Esophagus (tissue), 2 donors: ENCODE results near the gene BPIFB1. TPM values are rescaled to one million over a fixed set of nuclear protein-coding genes. Genes with fewer than 3 reads are reported as not detected.

Source experiments
- H3K27ac ChIP-seq, 2 donors: one replicate each; pipeline ENCODE4 v1.5.1; 2013; ENCODE audit warnings: low read depth in 2 of 2, mild to moderate bottlenecking in 2 of 2, inconsistent platforms in 1 of 2, low read length in 1 of 2, moderate library complexity in 1 of 2
- H3K27me3 ChIP-seq, 2 donors: one replicate each; pipeline ENCODE4 v1.6.1; 2013; ENCODE audit warnings: low read length in 2 of 2, control low read depth in 1 of 2, mild to moderate bottlenecking in 1 of 2; ENCODE audit not compliant: insufficient read depth in 2 of 2, control insufficient read depth in 1 of 2
- H3K36me3 ChIP-seq, 2 donors: one replicate each; pipeline ENCODE4 v1.6.1; 2013; ENCODE audit warnings: low read length in 1 of 2; ENCODE audit not compliant: control insufficient read depth in 2 of 2, insufficient read depth in 2 of 2
- H3K4me1 ChIP-seq, 2 donors: one replicate each; pipeline ENCODE4 v1.6.1; 2013; ENCODE audit warnings: low read length in 1 of 2; ENCODE audit not compliant: control insufficient read depth in 2 of 2, insufficient read depth in 2 of 2
- H3K4me3 ChIP-seq, 2 donors: one replicate each; pipeline ENCODE4 v1.5.1; 2013; ENCODE audit warnings: low read length in 2 of 2, mild to moderate bottlenecking in 2 of 2, low read depth in 1 of 2, moderate library complexity in 1 of 2
- H3K9me3 ChIP-seq, 2 donors: one replicate each; pipeline ENCODE4 v1.6.1; 2013; ENCODE audit warnings: mild to moderate bottlenecking in 2 of 2, low read depth in 1 of 2, low read length in 1 of 2, moderate library complexity in 1 of 2; ENCODE audit not compliant: control insufficient read depth in 2 of 2, insufficient read depth in 1 of 2
- WGBS, 2 donors: extraction: QIAGEN DNeasy Blood & Tissue Kit; methylation state at CpG; one replicate each; pipeline ENCODE4 v1.1.7; 2013; 5-methylcytosine and 5-hydroxymethylcytosine counted together
- polyA plus RNA-seq, 2 donors: library from polyadenylated mRNA; stranded (reverse); fragments of 200-250 nt; gene quantifications; one replicate each; pipeline ENCODE4 v1.2.3, GENCODE V29; 2013
- donor health status: healthy with polysubstance abuse.
- donor health status: Bipolar disorder and iron deficiency.

Gene BPIFB1
- polyA plus RNA-seq, 2 donors = 0.77 to 1.4 TPM

DNA sequence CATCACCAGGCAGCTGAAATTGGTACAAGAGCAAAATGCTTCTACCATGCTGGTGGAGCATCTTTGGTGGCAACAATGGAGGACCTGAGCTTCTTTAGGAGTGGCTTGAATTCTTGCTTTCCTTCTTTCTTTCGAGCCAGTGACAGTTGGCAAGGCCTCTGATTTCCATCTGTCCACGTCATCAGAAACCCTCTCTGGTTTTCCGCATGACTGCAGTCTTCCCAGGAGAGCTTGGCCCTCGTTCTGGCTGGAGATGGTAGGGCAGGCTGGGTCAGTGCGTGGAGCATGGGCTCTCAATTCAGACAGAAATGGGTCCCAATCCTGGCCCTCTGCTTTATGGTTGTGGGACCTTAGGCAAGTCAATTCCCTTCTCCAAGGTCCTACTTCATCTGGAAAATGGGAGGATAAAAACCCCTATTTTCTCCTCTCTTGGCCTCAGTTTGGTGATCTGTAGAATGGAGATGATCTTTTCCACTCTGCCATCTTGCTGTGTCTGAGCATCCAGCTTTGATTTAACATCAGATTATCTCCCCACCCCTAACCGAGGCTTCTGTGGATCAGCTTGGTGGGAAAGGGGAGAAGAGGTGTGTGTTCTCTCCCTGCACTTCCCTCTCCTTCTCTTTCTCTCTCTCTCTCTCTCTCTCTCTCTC lies 3.6 kb upstream of the BPIFB1 start:
- no peak overlapping the region for H3K27ac ChIP-seq
- WGBS, 2 donors = 55 to 70% methylated on average over 6 of the region's 6 CpGs
- H3K27me3 ChIP-seq = peaks cover 0 to 4% of the 10 kb centered on the region in 2 donors

DNA sequence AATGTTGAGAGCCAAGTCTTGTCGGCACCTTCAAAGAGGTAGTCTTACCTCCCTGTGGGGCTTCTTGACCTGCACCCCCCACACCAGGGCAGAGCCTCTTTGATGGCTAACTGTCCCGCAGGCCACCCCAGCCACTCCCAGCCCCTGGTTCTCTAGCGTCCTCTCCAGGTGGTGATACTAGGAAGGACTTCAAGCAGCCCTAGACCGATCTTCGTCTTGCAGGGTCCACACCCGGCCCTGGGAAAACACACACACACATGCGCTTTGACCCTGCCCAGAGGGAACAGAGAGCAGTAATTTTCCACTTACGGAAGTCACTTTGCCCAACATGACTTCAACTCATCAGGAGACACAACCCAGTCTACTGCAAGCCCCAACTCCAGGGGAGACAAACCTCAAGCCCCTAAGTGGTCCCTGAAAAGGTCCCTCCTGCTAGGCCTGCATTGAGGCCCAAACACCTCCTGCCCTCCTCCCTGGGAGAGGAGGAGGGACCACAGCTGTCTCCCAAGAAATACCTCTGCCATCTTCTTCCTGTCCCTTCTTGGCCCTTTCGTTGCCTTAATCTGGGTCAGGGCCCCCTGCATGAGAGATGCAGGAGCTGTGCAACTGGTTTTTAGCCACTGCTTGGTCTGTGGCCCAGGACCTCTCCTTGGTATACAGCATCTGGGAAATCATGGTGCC lies 2.9 kb upstream of the BPIFB1 start:
- no peaks in the 10 kb centered on the region for H3K36me3 ChIP-seq
- H3K4me3 ChIP-seq = no peak overlapping the region
- H3K27me3 ChIP-seq = peaks cover 0 to 4% of the 10 kb centered on the region in 2 donors
- no peaks in the 10 kb centered on the region for H3K9me3 ChIP-seq
- WGBS, 2 donors = 83 to 86% methylated on average over 9 of the region's 9 CpGs
- H3K4me1 ChIP-seq = no peaks in the 10 kb centered on the region
- no peak overlapping the region for H3K27ac ChIP-seq

More for the DNA sequence above, 3.6 kb upstream of the BPIFB1 start:
- Histone ChIP-seq H3K9me3 (no peaks in the 10 kb centered on the region), H3K4me1 (no peaks in the 10 kb centered on the region), H3K36me3 (no peaks in the 10 kb centered on the region), H3K4me3 (no peak overlapping the region)

GRCh38 chr20:33280775-33281174 lies 2.2 kb upstream of the BPIFB1 start:
- H3K27me3 ChIP-seq = peaks cover 0 to 4% of the 10 kb centered on the region in 2 donors
- H3K4me3 ChIP-seq = no peak overlapping the region
- no peaks in the 10 kb centered on the region for H3K4me1 ChIP-seq
- no peak overlapping the region for H3K27ac ChIP-seq
- 94 to 97% methylated on average over 7 of the region's 7 CpGs for WGBS, 2 donors
- H3K9me3 ChIP-seq = no peaks in the 10 kb centered on the region
- H3K36me3 ChIP-seq = no peaks in the 10 kb centered on the region

- peaks cover 0 to 4% of the 10 kb centered on the region in 2 donors for H3K27me3 ChIP-seq
- H3K4me3 ChIP-seq = no peak overlapping the region
- no peaks in the 10 kb centered on the region for H3K4me1 ChIP-seq
- no peak overlapping the region for H3K27ac ChIP-seq
- H3K36me3 ChIP-seq = no peaks in the 10 kb centered on the region
- 59 to 62% methylated on average over 11 of the region's 11 CpGs for WGBS, 2 donors
- H3K9me3 ChIP-seq = no peaks in the 10 kb centered on the region
Observed at GRCh38 chr20:33281550-33282146, 1.4 kb upstream of the BPIFB1 start.

DNA sequence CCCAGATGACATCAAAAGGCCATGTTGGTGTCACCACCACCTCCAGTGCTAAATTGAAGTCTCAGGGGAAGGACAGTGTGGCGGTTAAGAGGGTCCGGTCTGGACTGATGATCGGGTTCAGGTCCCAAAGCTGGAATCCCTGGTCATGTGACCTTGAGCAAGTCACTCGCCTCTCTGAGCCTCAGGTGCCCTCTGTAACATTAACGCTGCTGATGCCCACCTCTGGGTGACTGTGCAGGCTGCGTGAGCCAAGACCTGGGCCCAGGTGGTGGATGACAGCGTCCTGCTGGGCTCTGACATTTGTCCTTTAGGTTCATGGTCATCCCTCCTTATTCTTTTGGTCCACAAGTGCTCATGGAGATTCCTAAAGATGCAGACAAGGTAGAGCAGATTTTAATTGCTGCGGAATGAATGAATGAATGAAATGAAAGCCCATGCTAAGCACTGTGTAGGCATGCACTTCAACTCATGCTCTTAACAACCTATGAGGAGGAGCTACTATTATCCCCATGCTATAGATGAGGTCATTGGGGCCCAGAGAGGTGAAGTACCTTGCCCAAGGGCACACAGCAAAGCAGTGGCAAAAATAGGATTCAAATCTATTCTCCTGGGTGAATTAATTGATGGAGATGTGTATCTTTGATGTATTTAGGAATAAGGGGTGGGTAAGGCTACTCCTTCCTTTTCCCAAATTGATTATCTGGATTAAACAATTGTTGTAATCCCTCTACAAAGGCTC lies 649 bp upstream of the BPIFB1 start:
- no peaks in the 10 kb centered on the region for H3K36me3 ChIP-seq
- H3K9me3 ChIP-seq = no peaks in the 10 kb centered on the region
- peaks cover 0 to 4% of the 10 kb centered on the region in 2 donors for H3K27me3 ChIP-seq
- 85 to 89% methylated on average over 8 of the region's 8 CpGs for WGBS, 2 donors
- no peak overlapping the region for H3K4me3 ChIP-seq
- H3K27ac ChIP-seq = no peak overlapping the region
- no peaks in the 10 kb centered on the region for H3K4me1 ChIP-seq

- 67 to 80% methylated on average over 4 of the region's 4 CpGs for WGBS, 2 donors
- no peak overlapping the region for H3K4me3 ChIP-seq
- no peaks in the 10 kb centered on the region for H3K9me3 ChIP-seq
- no peak overlapping the region for H3K27ac ChIP-seq
- no peaks in the 10 kb centered on the region for H3K36me3 ChIP-seq
- no peaks in the 10 kb centered on the region for H3K4me1 ChIP-seq
- H3K27me3 ChIP-seq = peaks cover 0 to 4% of the 10 kb centered on the region in 2 donors
Observed at GRCh38 chr20:33284284-33284683, 1.3 kb downstream of the BPIFB1 start.

- H3K27ac ChIP-seq = no peak overlapping the region
- no peaks in the 10 kb centered on the region for H3K9me3 ChIP-seq
- no peak overlapping the region for H3K4me3 ChIP-seq
- H3K36me3 ChIP-seq = no peaks in the 10 kb centered on the region
- no peaks in the 10 kb centered on the region for H3K4me1 ChIP-seq
- 67 to 69% methylated on average over 2 of the region's 2 CpGs for WGBS, 2 donors
- peaks cover 0 to 4% of the 10 kb centered on the region in 2 donors for H3K27me3 ChIP-seq
Observed at GRCh38 chr20:33284937-33285336, 1.9 kb downstream of the BPIFB1 start.

DNA sequence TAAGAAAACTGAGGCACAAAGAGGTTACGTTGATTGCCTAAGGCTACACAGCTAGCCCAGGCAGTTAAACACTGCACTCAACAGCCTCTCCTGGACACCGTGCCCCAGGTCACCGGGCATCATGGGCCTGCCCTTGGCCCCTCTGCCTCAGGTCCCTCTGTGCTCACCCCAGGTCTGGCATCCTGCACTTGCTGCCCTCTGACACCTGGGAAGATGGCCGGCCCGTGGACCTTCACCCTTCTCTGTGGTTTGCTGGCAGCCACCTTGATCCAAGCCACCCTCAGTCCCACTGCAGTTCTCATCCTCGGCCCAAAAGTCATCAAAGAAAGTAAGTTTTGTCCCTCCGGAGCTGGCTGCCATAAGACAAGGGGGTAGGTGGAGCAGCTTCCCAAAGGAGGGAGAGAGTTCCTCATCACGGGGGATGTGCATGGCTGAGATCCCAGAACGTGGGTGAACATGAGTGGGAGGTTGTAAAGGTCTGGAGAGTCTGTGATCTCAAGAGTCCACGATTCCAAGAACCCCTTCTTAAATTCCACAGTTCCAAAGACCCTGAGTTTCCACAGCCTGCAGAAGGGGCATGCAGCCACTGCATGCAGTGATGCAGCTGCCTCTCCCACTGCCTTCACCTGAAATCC lies 3.0 kb downstream of the BPIFB1 start:
- H3K4me3 ChIP-seq = no peak overlapping the region
- H3K36me3 ChIP-seq = no peaks in the 10 kb centered on the region
- H3K27me3 ChIP-seq = peaks cover 0 to 4% of the 10 kb centered on the region in 2 donors
- H3K4me1 ChIP-seq = no peaks in the 10 kb centered on the region
- no peaks in the 10 kb centered on the region for H3K9me3 ChIP-seq
- no peak overlapping the region for H3K27ac ChIP-seq
- 63 to 71% methylated on average over 10 of the region's 10 CpGs for WGBS, 2 donors

DNA sequence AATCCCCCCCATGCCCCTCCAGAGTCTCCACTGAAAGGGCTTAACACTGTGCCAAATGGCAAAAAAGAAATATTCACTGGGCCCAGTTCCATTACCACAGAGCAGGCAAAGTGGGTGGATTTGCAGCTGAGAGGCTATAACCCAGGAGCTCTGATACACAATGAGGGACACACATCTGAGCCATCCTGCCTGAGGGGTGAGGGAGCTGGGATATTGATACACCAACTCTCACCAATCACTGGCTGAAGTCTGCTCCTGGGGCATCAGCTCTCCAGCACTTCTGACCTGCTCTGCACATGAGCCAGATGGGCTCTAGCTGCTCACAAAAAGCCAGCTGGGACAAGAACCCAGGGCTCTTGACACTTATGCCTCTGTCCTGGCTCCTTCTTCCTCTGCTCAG lies 4.9 kb downstream of the BPIFB1 start:
- Histone ChIP-seq H3K9me3 (no peaks in the 10 kb centered on the region), H3K36me3 (no peaks in the 10 kb centered on the region), H3K27ac (no peak overlapping the region), H3K4me3 (no peak overlapping the region), H3K27me3 (peaks cover 0 to 4% of the 10 kb centered on the region in 2 donors), H3K4me1 (no peaks in the 10 kb centered on the region)
